ENCODE data around the gene YY2.

DNA sequence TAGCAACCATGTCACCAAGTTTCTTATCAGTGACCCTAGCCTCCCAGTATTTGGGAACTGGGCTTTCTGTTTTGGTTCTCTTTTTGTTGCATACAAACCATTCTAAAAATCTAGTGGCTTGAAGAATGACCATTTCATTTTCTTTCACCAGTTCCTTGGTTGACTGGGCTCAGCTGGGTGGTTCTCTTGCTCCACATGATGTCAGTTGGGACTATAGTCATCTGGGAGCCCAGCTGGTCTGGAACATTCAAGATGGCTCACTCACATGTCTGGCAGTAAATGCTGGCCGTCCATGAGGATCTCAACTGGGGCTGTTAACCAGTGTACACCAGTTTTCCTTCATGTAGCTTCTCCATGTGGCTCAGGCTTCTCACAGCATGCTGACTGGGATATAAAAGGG, 44.0 kb upstream of the YY2 start:
- no peak for TF ChIP-seq CTCF (IDR thresholded peaks at IDR 0.05; ENCODE audit: insufficient read depth, low read length, poor library complexity, severe bottlenecking)
- TF ChIP-seq EZH2phosphoT487 (conservative IDR thresholded peaks at IDR 0.05; ENCODE audit: low read length), result no peak
